NCI-H2227 (cell line): ENCODE measurements around the gene AGPS.
"Not testable (repeated sequence)": the region's sequence is repeated elsewhere in the genome, so short reads cannot be mapped to it uniquely, and the experiment has no call there.

Experiments used
- DNase-seq: peaks from one replicate; lab custom pipeline; 2025; ENCODE audit not compliant: unreplicated experiment; lab: John Stamatoyannopoulos, UW

Gene AGPS

GRCh38 chr2:177383935-177384334, 8.6 kb upstream of the AGPS start:
- DNase-seq = no peak

- DNase-seq = no peak
These were observed 7.4 kb upstream of the AGPS start for GRCh38 chr2:177385151-177385550.

DNA sequence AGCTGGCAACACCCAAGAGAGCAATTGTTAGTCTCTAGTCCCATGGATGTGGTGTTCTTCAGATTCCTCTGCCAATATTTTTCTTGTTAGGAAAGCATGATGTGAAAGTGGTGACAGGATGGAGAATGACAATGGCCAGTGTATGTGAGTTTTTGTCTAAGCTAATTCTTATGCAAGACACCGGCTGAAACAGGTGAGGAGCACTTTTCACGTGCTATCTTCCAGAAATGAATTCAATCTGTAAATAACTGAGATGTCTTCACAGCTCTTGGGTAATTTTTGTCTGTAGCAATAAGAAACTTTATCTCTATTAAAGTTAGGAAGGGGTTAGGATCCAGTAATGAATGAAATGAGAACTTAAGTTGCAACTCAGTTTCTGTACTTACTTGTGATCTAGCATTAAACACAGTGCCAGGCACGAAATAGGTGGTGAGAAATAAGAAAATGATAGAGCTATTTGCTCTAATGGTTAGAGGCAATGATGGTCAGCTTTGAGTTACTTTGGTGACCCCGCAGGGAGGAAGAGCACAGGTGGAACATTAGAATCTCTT, 676 bp upstream of the AGPS start:
- DNase-seq = no peak

- DNase-seq = no peak
These were observed 706 bp downstream of the AGPS start for GRCh38 chr2:177393203-177393755.

DNA sequence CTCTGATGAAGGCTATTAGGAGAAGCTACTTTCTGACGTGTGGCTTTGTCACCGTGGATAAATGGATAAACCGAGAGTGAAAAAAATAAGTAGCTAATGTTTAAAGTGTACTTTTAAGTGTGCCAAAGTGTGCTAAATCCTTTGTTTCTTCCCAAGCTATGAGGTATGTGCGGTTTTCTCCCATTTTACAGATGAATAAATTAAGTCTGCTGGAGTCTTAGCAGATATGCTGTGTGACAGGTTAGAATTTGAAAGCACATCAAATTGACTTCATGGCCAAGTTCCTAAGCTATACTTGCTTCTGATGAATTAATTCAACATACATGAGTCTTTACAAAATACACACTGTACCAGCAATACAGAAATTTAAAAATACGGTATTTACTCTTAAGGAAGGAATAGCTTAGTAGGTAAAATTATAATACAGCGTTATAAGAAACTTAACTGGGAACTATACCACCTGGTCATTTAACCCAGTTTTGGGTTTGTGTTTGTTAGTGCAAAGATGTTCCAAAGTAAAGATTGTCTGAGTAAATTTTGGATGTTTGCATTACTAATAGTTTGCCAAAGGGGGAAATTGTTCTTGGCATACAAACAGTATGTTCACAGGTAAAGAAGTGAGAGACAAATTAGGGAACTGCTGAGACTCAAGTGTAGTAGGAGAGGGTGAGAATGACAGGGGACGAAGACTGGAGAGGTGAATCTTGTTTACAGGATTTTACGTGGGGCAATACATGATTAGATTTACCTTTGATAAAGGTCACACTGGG, 1.4 kb downstream of the AGPS start:
- no peak for DNase-seq

GRCh38 chr2:177394594-177394973, 2.0 kb downstream of the AGPS start:
- DNase-seq = no peak

DNA sequence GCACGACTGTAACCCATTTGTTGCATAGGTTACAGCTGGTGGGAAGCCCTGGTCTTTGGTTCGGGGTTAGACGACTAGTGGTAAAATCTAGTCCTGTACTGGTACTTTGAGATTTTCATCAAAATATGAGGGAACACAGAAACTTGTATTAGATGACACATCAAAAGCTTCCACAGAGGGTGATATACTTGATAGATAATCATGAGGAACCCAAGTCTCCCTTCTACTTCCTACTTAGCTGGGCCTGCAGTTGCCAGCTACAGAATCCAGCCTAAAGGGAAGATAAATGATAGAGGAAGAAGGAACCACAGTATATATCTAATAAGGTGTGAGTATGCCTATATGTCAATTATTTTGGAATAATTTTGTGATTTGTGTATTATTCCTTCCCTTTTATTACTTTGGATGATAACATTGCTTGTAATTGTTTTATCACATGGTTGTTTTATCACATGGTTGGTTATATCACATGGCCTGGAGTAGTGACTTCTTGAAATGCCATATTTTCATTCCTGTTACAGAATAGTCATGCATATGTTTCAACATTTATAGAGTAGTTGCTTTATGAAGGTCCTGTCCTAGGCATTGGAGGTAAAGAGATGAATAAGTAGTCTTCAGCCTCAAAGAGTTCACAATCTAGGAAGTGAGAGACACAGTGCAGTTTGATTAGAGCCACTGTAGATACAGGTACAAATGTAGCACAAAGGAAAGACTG, 2.9 kb downstream of the AGPS start:
- DNase-seq = no peak

GRCh38 chr2:177396703-177397460, 4.3 kb downstream of the AGPS start:
- DNase-seq = no peak

DNA sequence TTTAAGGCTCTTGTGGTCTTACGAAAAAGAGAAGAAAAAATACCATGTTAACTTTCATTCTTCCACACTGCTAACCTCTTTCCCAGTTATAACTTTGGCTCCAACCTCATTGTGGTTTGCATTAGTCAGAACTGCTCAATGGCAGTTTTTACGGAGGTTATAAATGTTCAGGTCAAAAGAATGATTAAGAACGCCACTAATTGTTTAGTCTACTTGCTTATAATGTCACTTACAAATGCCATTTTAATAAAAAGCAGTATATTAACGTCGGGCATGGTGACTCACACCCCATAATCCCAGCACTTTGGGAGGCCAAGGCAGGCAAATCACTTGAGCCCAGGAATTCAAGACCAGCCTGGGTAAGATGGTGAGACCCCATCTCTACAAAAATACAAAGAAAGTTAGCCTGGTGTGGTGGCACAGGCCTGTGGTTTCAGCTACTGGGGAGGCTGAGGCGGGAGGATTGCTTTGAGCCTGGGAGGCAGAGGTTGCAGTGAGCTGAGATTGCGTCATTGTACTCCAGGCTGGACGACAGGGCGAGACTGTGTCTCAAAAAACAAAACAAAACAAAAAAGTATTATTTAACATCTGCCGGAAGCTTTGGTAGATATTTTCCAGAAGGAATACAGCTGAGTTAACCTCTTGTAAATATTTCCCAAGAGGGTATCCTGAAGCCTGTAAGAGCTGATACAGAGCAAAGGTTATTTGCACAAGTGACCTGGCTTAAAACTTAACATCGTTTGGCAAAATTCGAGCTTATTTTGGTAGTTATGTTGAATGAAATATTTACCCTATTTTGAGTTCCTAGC, 5.1 kb downstream of the AGPS start:
- DNase-seq = no peak

DNA sequence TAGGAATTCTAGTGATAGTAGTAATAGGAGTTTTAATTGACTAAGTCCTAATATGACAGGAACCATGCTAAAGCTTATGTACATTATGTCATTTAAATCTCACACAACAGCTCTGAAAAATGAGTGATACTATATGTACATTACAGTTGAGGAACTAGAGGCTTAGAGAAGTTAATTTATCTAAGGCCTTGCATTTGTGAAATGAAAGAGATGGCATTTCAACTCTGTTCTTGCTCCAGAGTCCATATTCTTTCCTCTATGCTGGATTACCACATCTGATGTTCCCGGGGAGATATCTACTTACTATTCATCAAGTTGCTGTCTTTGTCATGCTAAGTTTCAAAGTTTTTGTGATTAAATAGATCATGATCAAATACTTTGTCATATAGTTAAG, 5.7 kb downstream of the AGPS start:
- no peak for DNase-seq

GRCh38 chr2:177398791-177399190, 6.2 kb downstream of the AGPS start:
- no peak for DNase-seq

- DNase-seq = no peak
These were observed 6.8 kb downstream of the AGPS start for GRCh38 chr2:177399376-177399775.

- DNase-seq = no peak
These were observed 7.9 kb downstream of the AGPS start for GRCh38 chr2:177400337-177400923.

DNA sequence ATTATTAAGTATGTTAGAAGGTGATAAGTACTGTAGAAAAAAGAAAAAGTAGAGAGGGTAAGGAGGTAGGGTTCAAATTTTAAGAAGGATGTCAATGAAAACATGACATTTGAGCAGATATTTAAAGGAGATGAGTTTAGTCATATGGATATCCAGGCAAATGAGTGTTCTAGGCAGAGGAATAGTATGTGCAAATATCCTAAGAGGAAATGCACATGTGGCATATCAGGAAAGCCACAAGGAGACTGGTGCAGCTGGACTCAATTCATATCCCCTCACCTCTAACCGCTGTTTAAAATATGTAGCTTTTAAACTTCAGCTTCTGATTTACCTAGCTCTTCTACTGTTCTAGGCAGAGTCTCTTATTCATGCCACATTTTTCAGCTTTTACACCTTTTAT, 9.5 kb downstream of the AGPS start:
- no peak for DNase-seq

GRCh38 chr2:177403838-177404237, 11.3 kb downstream of the AGPS start:
- no peak for DNase-seq

GRCh38 chr2:177404243-177404642, 11.7 kb downstream of the AGPS start:
- DNase-seq = no peak

- DNase-seq = no peak
These were observed 12.6 kb downstream of the AGPS start for GRCh38 chr2:177405029-177405692.

- no peak for DNase-seq
These were observed 13.6 kb downstream of the AGPS start for GRCh38 chr2:177406182-177406581.

- DNase-seq = no peak
These were observed 14.5 kb downstream of the AGPS start for GRCh38 chr2:177407031-177407430.

- not testable (repeated sequence) for DNase-seq
These were observed 18.1 kb downstream of the AGPS start for GRCh38 chr2:177410629-177411028.
